ENCODE measurements around the gene DNAJB8. TPM values are rescaled to one million over a fixed set of nuclear protein-coding genes. Genes with fewer than 3 reads are reported as not detected.

Gene DNAJB8
- total RNA-seq, 2 experiments from 2014 or later, result not detected

DNA sequence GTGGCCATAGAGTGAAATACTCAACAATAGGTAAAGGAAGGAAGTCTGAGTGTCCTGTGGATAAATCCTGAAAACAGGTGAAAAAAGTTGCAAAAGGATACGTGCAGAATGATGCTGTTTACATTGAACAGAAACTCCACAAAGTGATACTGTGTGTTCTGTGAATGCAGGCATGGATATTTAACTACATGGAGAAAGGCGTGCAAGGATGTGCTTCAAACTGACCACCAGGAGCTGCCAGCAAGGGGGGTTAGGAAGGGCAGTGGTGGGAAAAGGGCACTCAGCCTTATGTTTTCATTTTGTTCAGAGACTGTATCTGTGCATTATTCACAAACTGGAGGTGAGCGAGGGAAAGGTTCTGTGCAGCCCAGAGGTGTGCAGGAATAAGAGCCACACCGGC is 47.4 kb downstream of the DNAJB8 start:
- Histone ChIP-seq H3K9me2 (ENCODE audit: insufficient read depth, low read length) (no peaks in the 10 kb centered on the region), H3K4me2 (ENCODE audit: low read length) (no peak overlapping the region), H3K9me3 (ENCODE audit: low read length) (no peaks in the 10 kb centered on the region), H4K20me1 (ENCODE audit: insufficient read depth, low read length) (no peaks in the 10 kb centered on the region), H3K36me3 (ENCODE audit: insufficient read depth, low read length) (no peaks in the 10 kb centered on the region), H3K27ac (ENCODE audit: low read depth, low read length, poor library complexity, severe bottlenecking) (no peak overlapping the region), H3K79me2 (ENCODE audit: insufficient read depth, low read depth, low read length) (no peaks in the 10 kb centered on the region), H2AFZ (ENCODE audit: low read length) (no peak overlapping the region), H3K4me1 (ENCODE audit: insufficient read depth, low read length, poor library complexity, severe bottlenecking) (no peaks in the 10 kb centered on the region), H3K4me3 (ENCODE audit: low read depth, low read length, poor library complexity, severe bottlenecking) (no peak overlapping the region)
- no TSS peak for BruUV-seq (replicated peaks)
- ChIA-PET POLR2A (no interaction called here), CTCF (ENCODE audit: unreplicated experiment) (no interaction called here)
- no peak for TF ChIP-seq EZH2phosphoT487 (IDR thresholded peaks at IDR 0.05; ENCODE audit: borderline replicate concordance, low read depth, low read length)
- TF ChIP-seq, protein P1, sequence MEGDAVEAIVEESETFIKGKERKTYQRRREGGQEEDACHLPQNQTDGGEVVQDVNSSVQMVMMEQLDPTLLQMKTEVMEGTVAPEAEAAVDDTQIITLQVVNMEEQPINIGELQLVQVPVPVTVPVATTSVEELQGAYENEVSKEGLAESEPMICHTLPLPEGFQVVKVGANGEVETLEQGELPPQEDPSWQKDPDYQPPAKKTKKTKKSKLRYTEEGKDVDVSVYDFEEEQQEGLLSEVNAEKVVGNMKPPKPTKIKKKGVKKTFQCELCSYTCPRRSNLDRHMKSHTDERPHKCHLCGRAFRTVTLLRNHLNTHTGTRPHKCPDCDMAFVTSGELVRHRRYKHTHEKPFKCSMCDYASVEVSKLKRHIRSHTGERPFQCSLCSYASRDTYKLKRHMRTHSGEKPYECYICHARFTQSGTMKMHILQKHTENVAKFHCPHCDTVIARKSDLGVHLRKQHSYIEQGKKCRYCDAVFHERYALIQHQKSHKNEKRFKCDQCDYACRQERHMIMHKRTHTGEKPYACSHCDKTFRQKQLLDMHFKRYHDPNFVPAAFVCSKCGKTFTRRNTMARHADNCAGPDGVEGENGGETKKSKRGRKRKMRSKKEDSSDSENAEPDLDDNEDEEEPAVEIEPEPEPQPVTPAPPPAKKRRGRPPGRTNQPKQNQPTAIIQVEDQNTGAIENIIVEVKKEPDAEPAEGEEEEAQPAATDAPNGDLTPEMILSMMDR (conservative IDR thresholded peaks at IDR 0.05; ENCODE audit: low read length), result no peak
- no peak for DNase-seq (ENCODE audit: low spot score)
- intact Hi-C loops (cut with micrococcal nuclease; ENCODE audit: unreplicated experiment), result no loop called here

DNA sequence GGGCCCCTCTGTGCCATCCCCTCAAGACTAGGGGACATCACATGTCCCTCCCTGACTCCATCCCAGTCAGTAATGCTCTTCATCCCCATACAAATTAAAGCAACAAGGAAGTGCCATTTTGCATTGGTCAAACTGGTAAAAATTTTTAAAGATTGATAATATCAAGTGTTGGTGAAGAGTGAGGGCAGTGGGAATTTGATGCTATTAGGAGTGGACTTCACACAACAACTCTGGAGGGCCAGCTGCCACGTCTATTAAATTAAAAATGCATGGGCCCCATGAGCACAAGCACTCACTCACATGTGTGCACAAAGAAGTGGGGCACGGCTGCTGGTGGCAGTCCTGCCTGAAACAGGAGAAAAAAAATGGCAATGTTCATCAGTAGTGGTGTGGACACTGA is 47.8 kb downstream of the DNAJB8 start:
- H3K4me1 ChIP-seq (ENCODE audit: insufficient read depth, low read length, poor library complexity, severe bottlenecking), result no peaks in the 10 kb centered on the region
- POLR2A ChIA-PET, result no interaction called here
- no peaks in the 10 kb centered on the region for H3K9me2 ChIP-seq (ENCODE audit: insufficient read depth, low read length)
- no peaks in the 10 kb centered on the region for H3K9me3 ChIP-seq (ENCODE audit: low read length)
- H3K4me2 ChIP-seq (ENCODE audit: low read length), result no peak overlapping the region
- no peak overlapping the region for H2AFZ ChIP-seq (ENCODE audit: low read length)
- DNase-seq (ENCODE audit: low spot score), result no peak
- intact Hi-C loops (cut with micrococcal nuclease; ENCODE audit: unreplicated experiment), result no loop called here
- CTCF ChIA-PET (ENCODE audit: unreplicated experiment), result no interaction called here
- H4K20me1 ChIP-seq (ENCODE audit: insufficient read depth, low read length), result no peaks in the 10 kb centered on the region
- H3K79me2 ChIP-seq (ENCODE audit: insufficient read depth, low read depth, low read length), result no peaks in the 10 kb centered on the region
- TF ChIP-seq, protein P1 (conservative IDR thresholded peaks at IDR 0.05; ENCODE audit: low read length), result no peak
- no peak for TF ChIP-seq EZH2phosphoT487 (IDR thresholded peaks at IDR 0.05; ENCODE audit: borderline replicate concordance, low read depth, low read length)
- no peaks in the 10 kb centered on the region for H3K36me3 ChIP-seq (ENCODE audit: insufficient read depth, low read length)
- H3K4me3 ChIP-seq (ENCODE audit: low read depth, low read length, poor library complexity, severe bottlenecking), result no peak overlapping the region
- BruUV-seq (replicated peaks), result no TSS peak
- no peak overlapping the region for H3K27ac ChIP-seq (ENCODE audit: low read depth, low read length, poor library complexity, severe bottlenecking)

DNA sequence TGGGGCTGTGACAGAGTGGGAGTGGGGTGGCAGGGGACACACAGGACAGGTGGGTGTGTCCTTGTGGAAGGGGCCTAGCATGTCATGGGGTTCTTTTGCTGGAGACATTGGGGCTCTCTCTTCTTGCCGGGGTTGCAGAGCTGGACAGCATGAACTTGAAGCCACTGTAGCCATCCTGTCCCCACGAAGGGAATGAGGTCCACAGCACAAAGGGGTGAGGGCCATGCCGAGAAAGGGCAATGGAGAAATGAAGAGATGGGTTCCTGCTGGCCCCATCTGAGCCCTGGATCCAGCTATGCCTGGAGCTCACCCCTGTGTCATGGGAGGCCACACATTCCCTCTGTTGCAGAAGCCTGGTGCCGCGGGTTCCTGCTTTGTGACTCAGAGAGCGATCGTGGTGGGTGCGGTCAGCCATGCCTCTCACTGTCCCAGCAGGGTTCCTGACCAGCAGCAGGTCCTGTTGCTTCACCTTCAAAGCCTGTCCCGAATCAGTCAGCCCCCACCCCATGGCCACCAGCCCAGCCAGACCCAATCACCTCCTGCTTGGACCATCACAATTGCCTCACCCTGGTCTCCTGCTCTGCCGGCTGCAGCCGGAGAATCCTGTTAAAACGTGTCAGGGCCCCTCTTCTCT is 50.0 kb downstream of the DNAJB8 start:
- Histone ChIP-seq H4K20me1 (ENCODE audit: insufficient read depth, low read length) (no peaks in the 10 kb centered on the region), H2AFZ (ENCODE audit: low read length) (no peak overlapping the region), H3K9me2 (ENCODE audit: insufficient read depth, low read length) (no peaks in the 10 kb centered on the region), H3K79me2 (ENCODE audit: insufficient read depth, low read depth, low read length) (no peaks in the 10 kb centered on the region), H3K4me1 (ENCODE audit: insufficient read depth, low read length, poor library complexity, severe bottlenecking) (no peaks in the 10 kb centered on the region), H3K27ac (ENCODE audit: low read depth, low read length, poor library complexity, severe bottlenecking) (no peak overlapping the region), H3K36me3 (ENCODE audit: insufficient read depth, low read length) (no peaks in the 10 kb centered on the region), H3K4me3 (ENCODE audit: low read depth, low read length, poor library complexity, severe bottlenecking) (no peak overlapping the region), H3K4me2 (ENCODE audit: low read length) (no peak overlapping the region), H3K9me3 (ENCODE audit: low read length) (no peaks in the 10 kb centered on the region)
- ChIA-PET CTCF (ENCODE audit: unreplicated experiment) (no interaction called here), POLR2A (no interaction called here)
- TF ChIP-seq, protein P1 (conservative IDR thresholded peaks at IDR 0.05; ENCODE audit: low read length), result no peak
- no peak for TF ChIP-seq EZH2phosphoT487 (IDR thresholded peaks at IDR 0.05; ENCODE audit: borderline replicate concordance, low read depth, low read length)
- no TSS peak for BruUV-seq (replicated peaks)
- no peak for DNase-seq (ENCODE audit: low spot score)
- intact Hi-C loops (cut with micrococcal nuclease; ENCODE audit: unreplicated experiment), result no loop called here
